Measurements from ENCODE around the gene IP6K2. TPM values are rescaled to one million over a fixed set of nuclear protein-coding genes. Genes with fewer than 3 reads are reported as not detected.

The IP6K2 gene
- total and polyA plus RNA-seq, 2 of the 13 experiments (the other 11 are each of a cell fraction or from before 2014, with no cell fraction given): 85.5 to 112 TPM

- no peak for TF ChIP-seq ZKSCAN1 (IDR thresholded peaks at IDR 0.05; ENCODE audit: low read length)
- TF ChIP-seq ZNF644 (CRISPR knock-in tag; IDR thresholded peaks at IDR 0.05; ENCODE audit: low read depth): no peak
- TF ChIP-seq ZNF543 (CRISPR knock-in tag; IDR thresholded peaks at IDR 0.05): no peak
Observed at GRCh38 chr3:48642605-48643004, 74.4 kb downstream of the IP6K2 start (continued).

- FAIRE-seq (no peak), DNase-seq (ENCODE audit: low spot score) (no peak), ATAC-seq (no peak)
- Histone ChIP-seq H3K27me3 (ENCODE audit: control insufficient read depth in 1 of 2, insufficient read depth in 2 of 2, low read length in 2 of 2) (no peaks in the 10 kb centered on the region), H3K27ac (ENCODE audit: extremely low read length, insufficient read depth, low read length) (no peak overlapping the region), H2AFZ (ENCODE audit: low read length) (no peak overlapping the region), H3K36me3 (replicated peaks in 1 of 2; ENCODE audit: control insufficient read depth in 1 of 2, insufficient read depth in 2 of 2, low read length in 2 of 2) (peaks cover 1 to 2% of the 10 kb centered on the region in 2 experiments; a peak in 2 of 5 replicates), H3K79me2 (ENCODE audit: insufficient read depth, low read length) (peaks cover 4% of the 10 kb centered on the region), H3K4me2 (ENCODE audit: low read depth, low read length) (no peak overlapping the region), H3K9ac (ENCODE audit: insufficient read depth, low read depth, low read length) (no peak overlapping the region), H3K4me1 (ENCODE audit: insufficient read depth, low read length) (peaks cover 23% of the 10 kb centered on the region), H3K4me3 (replicated peaks in 1 of 3; ENCODE audit: insufficient read depth in 1 of 3, low read depth in 2 of 3, low read length in 3 of 3) (no peak overlapping the region), H4K20me1 (ENCODE audit: insufficient read depth, low read length) (no peaks in the 10 kb centered on the region), H3K9me3 (ENCODE audit: low read length) (no peaks in the 10 kb centered on the region)
- ChIA-PET POLR2A (interaction anchor here (0.7 kb wide), 1 partner anchor 17 kb away, joined by 3 read pairs; no protein-coding TSS in a partner anchor), CTCF (ENCODE audit: low intra/inter-chr PET ratio, low total read pairs) (no interaction called here)
- BruUV-seq (replicated peaks): no TSS peak
- WGBS (ENCODE audit: low lambda C conversion rate): 94% methylated on average over 1 of the region's 3 CpGs
- in situ Hi-C loops (cut with HindIII; ENCODE audit: extremely low pct_ligation_motif_present, low pct_unique_long_range_greater_than_20kb) (no loop called here), intact Hi-C loops (cut with micrococcal nuclease; ENCODE audit: unreplicated experiment) (no loop called here)
- no peak for TF ChIP-seq JUN (CRISPR knock-in tag; IDR thresholded peaks at IDR 0.05)
- no peak for TF ChIP-seq HNF1A (IDR thresholded peaks at IDR 0.05; ENCODE audit: low read depth)
- TF ChIP-seq HNF1A (CRISPR knock-in tag; IDR thresholded peaks at IDR 0.05; ENCODE audit: borderline replicate concordance): no peak
- no peak for TF ChIP-seq ZNF263 (CRISPR knock-in tag; IDR thresholded peaks at IDR 0.05)
- TF ChIP-seq KDM3A (CRISPR knock-in tag; IDR thresholded peaks at IDR 0.05; ENCODE audit: low read depth): no peak
- no peak for TF ChIP-seq ZBTB14 (CRISPR knock-in tag; IDR thresholded peaks at IDR 0.05)
- TF ChIP-seq ASH2L (IDR thresholded peaks at IDR 0.05; ENCODE audit: insufficient read length, low read depth, low read length): no peak
- TF ChIP-seq KMT2A (CRISPR knock-in tag; IDR thresholded peaks at IDR 0.05): no peak
- no peak for TF ChIP-seq RFX1 (IDR thresholded peaks at IDR 0.05)
- TF ChIP-seq ATF7-NPFF (CRISPR knock-in tag; IDR thresholded peaks at IDR 0.05; ENCODE audit: low read depth): no peak
- TF ChIP-seq NR2F6 (IDR thresholded peaks at IDR 0.05): peak; percentile 45; the same call in 1 of the 2 replicates
- no peak for TF ChIP-seq NR2F6 (CRISPR knock-in tag; IDR thresholded peaks at IDR 0.05)
- peak in 1 of 2 experiments; percentile 37; a peak in 1 of 4 replicates for TF ChIP-seq NR2F1 (CRISPR knock-in tag; IDR thresholded peaks at IDR 0.05)
- no peak for TF ChIP-seq FOXK2 (IDR thresholded peaks at IDR 0.05)
- no peak for TF ChIP-seq ATF5 (CRISPR knock-in tag; IDR thresholded peaks at IDR 0.05; ENCODE audit: low read depth)
- TF ChIP-seq ZNF883 (CRISPR knock-in tag; IDR thresholded peaks at IDR 0.05; ENCODE audit: not compliant biosample characterization): no peak
- no peak for TF ChIP-seq THAP7 (CRISPR knock-in tag; IDR thresholded peaks at IDR 0.05)
Observed at GRCh38 chr3:48641396-48641795, 75.6 kb downstream of the IP6K2 start.

Measured in HepG2 (cell line).